ENCODE results near the gene CBX1.
"Not testable (repeated sequence)": the region's sequence is repeated elsewhere in the genome, so short reads cannot be mapped to it uniquely, and the experiment has no call there.

DNA sequence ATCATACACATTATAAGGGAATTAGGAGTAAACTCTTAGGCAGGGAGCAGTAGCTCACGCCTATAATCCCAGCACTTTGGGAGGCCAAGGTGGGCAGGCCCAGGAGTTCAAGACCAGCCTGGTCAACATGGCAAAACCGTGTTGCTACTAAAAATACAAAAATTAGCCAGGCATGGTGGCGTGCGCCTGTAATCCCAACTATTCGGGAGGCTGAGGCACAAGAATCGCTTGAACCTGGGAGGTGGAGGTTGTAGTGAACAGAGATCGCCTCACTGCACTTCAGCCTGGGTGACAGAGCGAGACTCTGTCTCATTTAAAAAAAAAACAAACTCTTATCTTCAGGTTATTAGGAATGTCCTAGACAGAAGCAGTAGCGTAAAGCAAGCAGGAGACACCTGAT, 28.5 kb downstream of the CBX1 start:
- TF ChIP-seq, protein P1, sequence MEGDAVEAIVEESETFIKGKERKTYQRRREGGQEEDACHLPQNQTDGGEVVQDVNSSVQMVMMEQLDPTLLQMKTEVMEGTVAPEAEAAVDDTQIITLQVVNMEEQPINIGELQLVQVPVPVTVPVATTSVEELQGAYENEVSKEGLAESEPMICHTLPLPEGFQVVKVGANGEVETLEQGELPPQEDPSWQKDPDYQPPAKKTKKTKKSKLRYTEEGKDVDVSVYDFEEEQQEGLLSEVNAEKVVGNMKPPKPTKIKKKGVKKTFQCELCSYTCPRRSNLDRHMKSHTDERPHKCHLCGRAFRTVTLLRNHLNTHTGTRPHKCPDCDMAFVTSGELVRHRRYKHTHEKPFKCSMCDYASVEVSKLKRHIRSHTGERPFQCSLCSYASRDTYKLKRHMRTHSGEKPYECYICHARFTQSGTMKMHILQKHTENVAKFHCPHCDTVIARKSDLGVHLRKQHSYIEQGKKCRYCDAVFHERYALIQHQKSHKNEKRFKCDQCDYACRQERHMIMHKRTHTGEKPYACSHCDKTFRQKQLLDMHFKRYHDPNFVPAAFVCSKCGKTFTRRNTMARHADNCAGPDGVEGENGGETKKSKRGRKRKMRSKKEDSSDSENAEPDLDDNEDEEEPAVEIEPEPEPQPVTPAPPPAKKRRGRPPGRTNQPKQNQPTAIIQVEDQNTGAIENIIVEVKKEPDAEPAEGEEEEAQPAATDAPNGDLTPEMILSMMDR (IDR thresholded peaks at IDR 0.05), result not testable (repeated sequence)
- not testable (repeated sequence) for TF ChIP-seq POLR2A (IDR thresholded peaks at IDR 0.05)

Data from esophagus squamous epithelium (tissue), 4 donors.